SK-N-MC (cell line): ENCODE measurements around the gene B4GALT7.

Experiments
- DNase-seq: peaks from one replicate; pipeline ENCODE4 v3.0.0-alpha.2; 2011; ENCODE audit warnings: low read depth, low spot score
- H3K27ac ChIP-seq: fragments of 200-600 bp; sonication (generic); 2 replicates; pipeline ENCODE4 v1.5.1; 2016; ENCODE audit warnings: mixed run types
- H3K36me3 ChIP-seq: fragments of 200-600 bp; sonication (generic); 2 replicates; pipeline ENCODE4 v1.6.1; 2017; ENCODE audit warnings: antibody characterized with exemption, low read length, mixed read lengths; ENCODE audit not compliant: insufficient read depth
- H3K4me3 ChIP-seq: fragments of 200-600 bp; sonication (generic); 2 replicates; pipeline ENCODE4 v1.5.1; 2016
- H3K9ac ChIP-seq: fragments of 200-600 bp; sonication (generic); 2 replicates; pipeline ENCODE4 v1.8.0; 2017; ENCODE audit warnings: mixed run types, mixed read lengths; ENCODE audit not compliant: insufficient read length
- H3K9me3 ChIP-seq: fragments of 200-600 bp; sonication (generic); 2 replicates; pipeline ENCODE4 v1.6.1; 2017; ENCODE audit warnings: low read depth, mild to moderate bottlenecking, antibody characterized with exemption, low read length, moderate library complexity, mixed read lengths
- EZH2 ChIP-seq: fragments of 200-600 bp; sonication (generic); IDR thresholded peaks from one replicate; pipeline ENCODE4 v1.6.1; 2017; ENCODE audit warnings: antibody characterized with exemption
- FOXP2 ChIP-seq: optimal IDR thresholded peaks from 2 replicates; pipeline ENCODE3; 2011; ENCODE audit warnings: mild to moderate bottlenecking, moderate library complexity; ENCODE audit not compliant: insufficient read depth; ENCODE audit errors: extremely low read length, control extremely low read depth
- POLR2AphosphoS5 ChIP-seq: IDR thresholded peaks from 2 replicates; pipeline ENCODE4 v1.6.1; 2012; ENCODE audit warnings: mild to moderate bottlenecking, low read depth, low read length, borderline replicate concordance

B4GALT7 gene

GRCh38 chr5:177565046-177565445 is 34.9 kb upstream of the B4GALT7 start:
- no peak overlapping the region for H3K4me3 ChIP-seq
- H3K27ac ChIP-seq, result no peak overlapping the region
- no peak overlapping the region for H3K9ac ChIP-seq
- no peaks in the 10 kb centered on the region for H3K36me3 ChIP-seq
- TF ChIP-seq FOXP2, result no peak
- TF ChIP-seq EZH2, result no peak
- no peak for TF ChIP-seq POLR2AphosphoS5
- H3K9me3 ChIP-seq, result no peaks in the 10 kb centered on the region
- DNase-seq, result no peak

DNA sequence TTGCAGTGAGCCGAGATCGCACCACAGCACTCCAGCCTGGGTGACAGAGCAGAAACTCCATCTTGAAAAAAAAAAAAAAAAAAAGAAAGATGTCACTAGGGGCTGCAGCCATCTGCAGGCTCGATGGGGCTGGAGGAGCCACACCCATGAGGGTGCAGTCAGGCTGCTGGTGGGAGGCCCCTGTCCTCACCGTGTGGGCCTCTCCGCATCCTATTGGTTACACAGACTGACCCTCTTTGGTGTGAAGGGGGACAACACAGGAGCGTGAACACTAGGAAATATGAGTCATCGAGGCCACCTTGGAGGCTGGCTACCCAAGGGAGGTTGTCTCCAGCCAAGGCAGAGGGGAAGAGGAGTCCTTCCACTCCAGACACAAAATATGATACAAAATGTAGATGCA is 31.6 kb upstream of the B4GALT7 start:
- Histone ChIP-seq H3K9me3 (no peaks in the 10 kb centered on the region), H3K4me3 (no peak overlapping the region), H3K36me3 (no peaks in the 10 kb centered on the region), H3K27ac (no peak overlapping the region), H3K9ac (no peak overlapping the region)
- DNase-seq, result no peak
- no peak for TF ChIP-seq EZH2
- no peak for TF ChIP-seq FOXP2
- TF ChIP-seq POLR2AphosphoS5, result no peak

GRCh38 chr5:177569894-177570293 is 30.0 kb upstream of the B4GALT7 start:
- TF ChIP-seq EZH2, result no peak
- TF ChIP-seq POLR2AphosphoS5, result no peak
- no peak for TF ChIP-seq FOXP2
- DNase-seq, result no peak
- H3K9me3 ChIP-seq, result no peaks in the 10 kb centered on the region
- no peak overlapping the region for H3K4me3 ChIP-seq
- no peak overlapping the region for H3K27ac ChIP-seq
- H3K9ac ChIP-seq, result no peak overlapping the region
- H3K36me3 ChIP-seq, result no peaks in the 10 kb centered on the region

- no peak for TF ChIP-seq EZH2
- no peak for TF ChIP-seq POLR2AphosphoS5
- no peak for TF ChIP-seq FOXP2
- no peak overlapping the region for H3K9ac ChIP-seq
- H3K4me3 ChIP-seq, result no peak overlapping the region
- H3K36me3 ChIP-seq, result no peaks in the 10 kb centered on the region
- H3K9me3 ChIP-seq, result no peaks in the 10 kb centered on the region
- no peak overlapping the region for H3K27ac ChIP-seq
- DNase-seq, result no peak
These were observed 24.4 kb upstream of the B4GALT7 start for GRCh38 chr5:177575488-177575887.

- H3K4me3 ChIP-seq, result no peak overlapping the region
- no peak overlapping the region for H3K9ac ChIP-seq
- no peak for DNase-seq
- H3K9me3 ChIP-seq, result no peaks in the 10 kb centered on the region
- H3K36me3 ChIP-seq, result no peaks in the 10 kb centered on the region
- H3K27ac ChIP-seq, result no peak overlapping the region
- TF ChIP-seq FOXP2 (no peak), POLR2AphosphoS5 (no peak), EZH2 (no peak)
These were observed 23.8 kb upstream of the B4GALT7 start for GRCh38 chr5:177576169-177576568.

DNA sequence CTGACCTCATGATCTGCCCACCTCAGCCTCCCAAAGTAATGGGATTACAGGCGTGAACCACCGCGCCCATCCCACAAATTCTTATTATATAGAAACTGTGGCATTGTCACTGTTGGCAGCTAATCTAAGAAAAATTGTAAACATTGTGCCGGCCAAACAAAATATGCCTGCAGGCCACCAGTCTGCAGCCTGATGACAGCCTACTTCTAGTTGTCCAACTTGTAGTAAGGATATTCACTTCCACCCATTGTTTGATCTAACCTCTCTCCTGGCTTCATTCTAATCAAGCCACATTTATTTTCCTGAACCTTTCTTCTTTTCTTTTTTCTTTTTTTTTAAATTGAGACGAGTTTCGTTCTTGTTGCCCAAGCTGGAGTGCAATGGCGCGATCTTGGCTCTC is 21.6 kb upstream of the B4GALT7 start:
- TF ChIP-seq POLR2AphosphoS5 (no peak), EZH2 (no peak)

DNA sequence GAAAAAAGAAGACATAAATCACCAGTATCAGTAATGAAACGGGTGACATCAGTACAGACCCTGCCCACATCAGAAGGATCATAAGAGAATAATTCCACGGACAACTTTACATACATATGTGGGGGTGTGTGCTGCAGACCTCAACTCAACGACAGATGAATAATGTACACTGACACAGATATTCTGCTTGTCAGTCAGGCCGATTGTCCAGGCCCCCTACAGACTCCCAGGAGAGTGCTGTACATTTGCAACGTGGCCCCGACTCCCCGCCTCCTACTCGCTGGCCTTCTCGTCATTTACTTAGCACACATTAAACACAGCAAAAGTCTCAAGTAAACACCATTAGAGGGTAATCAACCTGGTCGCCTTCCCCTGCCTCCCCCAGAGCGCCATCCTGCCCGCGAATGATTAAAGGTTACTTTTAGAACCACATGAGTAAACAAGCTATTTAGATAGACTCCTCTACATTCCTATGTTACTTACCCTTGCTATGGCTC is 11.5 kb upstream of the B4GALT7 start:
- Histone ChIP-seq H3K9me3 (no peaks in the 10 kb centered on the region), H3K27ac (no peak overlapping the region), H3K36me3 (peaks cover 3% of the 10 kb centered on the region; the same call in 1 of the 2 replicates), H3K9ac (no peak overlapping the region), H3K4me3 (no peak overlapping the region)
- no peak for TF ChIP-seq POLR2AphosphoS5
- DNase-seq, result no peak

More for the DNA sequence above, 21.6 kb upstream of the B4GALT7 start:
- Histone ChIP-seq H3K36me3 (no peaks in the 10 kb centered on the region), H3K9me3 (no peaks in the 10 kb centered on the region), H3K9ac (no peak overlapping the region), H3K4me3 (no peak overlapping the region), H3K27ac (no peak overlapping the region)
- DNase-seq, result no peak

GRCh38 chr5:177590406-177590805 is 9.5 kb upstream of the B4GALT7 start:
- DNase-seq, result no peak
- Histone ChIP-seq H3K27ac (no peak overlapping the region), H3K36me3 (peaks cover 22% of the 10 kb centered on the region), H3K4me3 (no peak overlapping the region), H3K9me3 (no peaks in the 10 kb centered on the region), H3K9ac (no peak overlapping the region)
- TF ChIP-seq POLR2AphosphoS5 (no peak), FOXP2 (no peak), EZH2 (no peak)

GRCh38 chr5:177591690-177592009 is 8.3 kb upstream of the B4GALT7 start:
- H3K9ac ChIP-seq, result no peak overlapping the region
- DNase-seq, result no peak
- peak overlapping the region; percentile 95 for H3K4me3 ChIP-seq
- H3K9me3 ChIP-seq, result no peaks in the 10 kb centered on the region
- no peak overlapping the region for H3K27ac ChIP-seq
- peaks cover 35% of the 10 kb centered on the region for H3K36me3 ChIP-seq
- TF ChIP-seq EZH2 (no peak), FOXP2 (no peak)
